HL-60 (cell line): ENCODE results near the gene RASL10A.

Source experiments
- CTCF ChIP-seq: IDR thresholded peaks from one replicate; pipeline ENCODE4 v1.5.1; 2011; ENCODE audit warnings: low read length, control low read depth, inconsistent platforms; ENCODE audit not compliant: insufficient read depth
- GABPA ChIP-seq: IDR thresholded peaks from 2 replicates; pipeline ENCODE4 v1.6.1; 2012; ENCODE audit warnings: low read depth
- REST ChIP-seq: IDR thresholded peaks from 2 replicates; pipeline ENCODE4 v1.6.1; 2012; ENCODE audit warnings: low read depth; ENCODE audit not compliant: insufficient replicate concordance
- SPI1 ChIP-seq: IDR thresholded peaks from 2 replicates; pipeline ENCODE4 v1.6.1; 2012; ENCODE audit warnings: low read depth, mild to moderate bottlenecking, borderline replicate concordance

DNA sequence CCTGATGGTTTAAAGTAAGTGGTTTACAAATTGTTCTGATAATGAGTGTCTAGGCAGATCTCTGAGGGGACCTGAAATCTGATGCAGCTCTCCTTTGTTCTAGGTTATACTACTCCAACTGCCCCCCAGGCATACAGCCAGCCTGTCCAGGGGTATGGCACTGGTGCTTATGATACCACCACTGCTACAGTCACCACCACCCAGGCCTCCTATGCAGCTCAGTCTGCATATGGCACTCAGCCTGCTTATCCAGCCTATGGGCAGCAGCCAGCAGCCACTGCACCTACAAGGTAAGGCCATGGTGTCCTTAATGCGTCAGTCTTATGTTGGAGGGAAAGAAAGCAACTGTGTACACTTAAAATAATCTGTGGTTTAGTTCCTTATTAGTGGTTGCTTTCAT lies 37.6 kb downstream of the RASL10A start:
- no peak for TF ChIP-seq CTCF
- TF ChIP-seq GABPA = no peak
- TF ChIP-seq REST = no peak
- TF ChIP-seq SPI1 = no peak
